ENCODE results near the gene PRB3.

Gene PRB3

GRCh38 chr12:11269607-11270006, at the start of gene PRB3:
Gene PRB3 (minus strand): TSS chr12:11269707. CDS start chr12:11269669, 38 bp downstream.
- no peak for DNase-seq (ENCODE audit: low read depth in 2 of 2)

- no peak for DNase-seq (ENCODE audit: low read depth in 2 of 2)
Observed at GRCh38 chr12:11310336-11310735, 40.8 kb upstream of the PRB3 start, which contains the start of gene PRB4. Gene PRB4 (minus strand): TSS chr12:11310436. CDS start chr12:11310398, 38 bp downstream.

DNA sequence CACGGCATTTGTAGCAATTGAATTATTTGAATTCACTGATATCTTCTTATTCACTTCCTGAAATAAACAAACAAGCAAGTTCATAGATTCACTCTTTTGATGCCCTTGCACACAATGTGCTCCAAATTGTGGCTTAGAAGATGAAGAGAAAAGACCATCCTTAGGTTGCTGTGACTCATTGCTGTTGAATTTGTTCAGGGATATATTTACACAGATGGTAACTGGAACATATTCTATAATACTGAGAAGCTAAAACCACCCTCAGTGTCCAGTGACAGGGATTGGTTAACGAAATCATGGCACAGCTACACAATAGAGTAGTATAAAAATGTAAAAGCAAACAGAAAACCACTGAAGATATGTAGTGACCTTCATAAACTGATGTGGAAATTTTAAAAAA, 37.6 kb upstream of the PRB3 start:
- no peak for DNase-seq (ENCODE audit: low read depth in 2 of 2)

DNA sequence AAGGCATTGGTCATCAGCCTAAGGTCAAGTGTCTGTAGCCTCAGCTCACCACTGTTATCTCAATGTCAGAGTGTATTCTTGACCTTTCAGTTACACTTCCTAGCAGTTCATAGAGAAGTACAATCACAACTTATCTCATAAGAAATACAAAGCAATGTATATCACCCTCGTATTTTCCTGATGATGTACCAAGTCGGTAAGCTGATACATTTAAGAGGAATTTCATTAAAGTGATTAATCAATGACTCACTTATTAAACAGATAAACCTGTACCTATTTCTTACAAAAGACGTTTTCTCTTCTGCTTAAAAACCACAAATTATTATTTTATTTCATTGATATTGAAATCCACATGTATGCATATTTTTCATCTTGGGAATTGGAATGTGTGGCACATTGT, 3.9 kb upstream of the PRB3 start:
- no peak for DNase-seq (ENCODE audit: low read depth in 2 of 2)

DNA sequence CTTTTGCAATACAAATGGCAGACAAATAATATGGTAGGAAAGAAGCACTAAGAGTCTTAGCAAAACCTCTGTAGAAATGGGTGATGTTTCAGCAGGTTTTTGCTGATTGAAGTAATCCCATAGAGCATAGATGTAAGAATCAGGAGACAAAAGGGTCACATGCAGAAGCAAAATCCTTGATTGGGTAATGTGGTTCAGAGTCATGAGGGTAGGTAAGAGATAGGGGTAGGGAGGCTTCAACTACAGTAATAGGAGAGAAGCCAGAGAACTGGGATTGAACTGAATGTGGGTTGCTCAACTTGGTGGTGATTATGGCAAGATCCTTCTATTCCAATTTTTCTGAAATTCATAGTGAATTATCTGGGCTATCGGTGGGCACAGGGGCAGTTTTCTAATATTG, 5.0 kb downstream of the PRB3 start:
- no peak for DNase-seq (ENCODE audit: low read depth in 2 of 2)

GRCh38 chr12:11246489-11246888, 23.0 kb downstream of the PRB3 start:
- DNase-seq (ENCODE audit: low read depth in 2 of 2) = no peak

DNA sequence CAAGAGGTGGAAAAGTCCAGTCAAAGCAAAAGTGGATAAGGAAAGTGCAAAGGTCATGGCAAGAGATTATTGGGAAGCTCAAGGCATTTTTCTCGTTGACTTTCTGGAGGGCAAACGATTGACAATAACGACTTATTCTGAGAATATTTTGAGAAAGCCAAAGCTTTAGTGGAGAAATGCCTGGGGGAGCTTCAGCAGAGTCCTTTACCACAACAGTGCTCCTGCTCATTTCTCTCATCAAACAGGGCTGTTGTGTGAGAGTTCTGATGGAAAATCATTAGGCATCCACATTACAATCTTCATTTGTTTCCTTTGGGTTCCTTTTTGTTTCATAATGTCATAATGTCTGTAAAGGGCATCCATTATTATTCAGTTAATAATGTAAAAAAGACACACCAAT, 26.9 kb downstream of the PRB3 start:
- DNase-seq (ENCODE audit: low read depth in 2 of 2) = no peak

- DNase-seq (ENCODE audit: low read depth in 2 of 2) = no peak
Observed at GRCh38 chr12:11240348-11240930, 29.1 kb downstream of the PRB3 start.

GRCh38 chr12:11238275-11238674, 31.2 kb downstream of the PRB3 start:
- no peak for DNase-seq (ENCODE audit: low read depth in 2 of 2)

- no peak for DNase-seq (ENCODE audit: low read depth in 2 of 2)
Observed at GRCh38 chr12:11233532-11233931, 36.0 kb downstream of the PRB3 start.

GRCh38 chr12:11228296-11228879, 41.1 kb downstream of the PRB3 start:
- no peak for DNase-seq (ENCODE audit: low read depth in 2 of 2)

DNA sequence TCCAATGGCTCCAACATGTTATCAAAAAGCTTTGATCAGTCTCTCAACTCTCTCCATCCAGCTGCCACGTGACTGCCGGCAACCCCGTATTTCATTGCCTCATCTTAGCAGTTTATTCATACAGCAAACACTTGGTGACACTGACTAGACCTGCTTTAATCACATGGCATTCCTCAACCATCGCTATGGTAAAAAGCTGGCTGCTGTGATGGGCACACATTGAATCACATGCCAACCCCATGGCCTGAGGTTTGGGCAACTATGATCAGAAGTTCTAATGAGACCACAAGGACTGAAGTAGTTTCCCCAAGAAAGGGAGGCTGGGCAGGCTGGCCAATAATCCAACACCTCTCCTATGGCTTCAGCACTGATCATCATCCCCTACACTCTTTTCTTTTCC, 42.1 kb downstream of the PRB3 start:
- no peak for DNase-seq (ENCODE audit: low read depth in 2 of 2)
